Uterus (tissue), 4 donors: ENCODE data around the gene ITGB1BP2. TPM values are rescaled to one million over a fixed set of nuclear protein-coding genes. Genes with fewer than 3 reads are reported as not detected.
"Not testable (repeated sequence)": the region's sequence is repeated elsewhere in the genome, so short reads cannot be mapped to it uniquely, and the experiment has no call there.

ENCODE experiments used
- DNase-seq, 2 donors: peaks; one replicate each; pipeline ENCODE4 v3.0.0-alpha.2; 2019 to 2020
- H3K27ac ChIP-seq, 2 donors: fragments of 200-600 bp; sonication (generic); 1 replicate in 1 of 2; 2 replicates in 1 of 2; pipeline ENCODE4 v1.5.1; 2016 to 2018
- H3K27me3 ChIP-seq, 2 donors: fragments of 200-600 bp; sonication (generic); one replicate each; pipeline ENCODE4 v1.5.1; 2018 to 2019; ENCODE audit warnings: control low read depth in 1 of 2
- H3K36me3 ChIP-seq, 2 donors: fragments of 200-600 bp; sonication (generic); one replicate each; pipeline ENCODE4 v1.5.1; 2019; ENCODE audit warnings: control low read depth in 1 of 2
- H3K4me1 ChIP-seq, 2 donors: fragments of 200-600 bp; sonication (generic); one replicate each; pipeline ENCODE4 v1.5.1; 2018 to 2019; ENCODE audit warnings: control low read depth in 1 of 2
- H3K4me3 ChIP-seq, 2 donors: fragments of 200-600 bp; sonication (generic); 1 replicate in 1 of 2; 2 replicates in 1 of 2; pipeline ENCODE4 v1.5.1; 2018 to 2019; ENCODE audit warnings: mild to moderate bottlenecking in 1 of 2
- H3K9me3 ChIP-seq, 2 donors: fragments of 200-600 bp; sonication (generic); one replicate each; pipeline ENCODE4 v1.5.1; 2019; ENCODE audit warnings: control low read depth in 1 of 2
- CTCF ChIP-seq, 4 experiments: fragments of 200-600 bp in 2 of 4; fragments of 450-650 bp in 2 of 4; sonication (generic) in 2 of 4; IDR thresholded peaks; one replicate each; pipeline ENCODE4 v1.5.1; 2016 to 2019; ENCODE audit warnings: antibody characterized with exemption in 4 of 4, mild to moderate bottlenecking in 2 of 4, moderate library complexity in 1 of 4
- POLR2A ChIP-seq, 2 donors: fragments of 450-650 bp; IDR thresholded peaks; one replicate each; pipeline ENCODE4 v1.6.1; 2016; ENCODE audit warnings: antibody characterized with exemption in 2 of 2, mild to moderate bottlenecking in 1 of 2, moderate library complexity in 1 of 2
- intact Hi-C: fragments of 100-400 bp; cut with DNase I; formaldehyde crosslinking; loops from one replicate; pipeline ENCODE4 v1.15.1; 2023; ENCODE audit warnings: low total_unique reads
- total RNA-seq, 4 donors: library from RNA; depleted of rRNA in 3 of 4; stranded (reverse); fragments of >200 nt in 3 of 4; gene quantifications; one replicate each; pipeline versions ENCODE4 v1.1.0 to v1.2.4, GENCODE V29; 2014 to 2023
- donor health status: DM: yes; HTN: yes; CAD: no.

ITGB1BP2 gene
- total RNA-seq, 4 donors from 2014 or later = 5.5 to 15.9 (median 11.2) TPM; not detected in 1

- Histone ChIP-seq H3K27ac (no peak overlapping the region), H3K4me3 (no peak overlapping the region), H3K9me3 (no peaks in the 10 kb centered on the region), H3K4me1 (no peaks in the 10 kb centered on the region), H3K27me3 (no peaks in the 10 kb centered on the region), H3K36me3 (no peaks in the 10 kb centered on the region)
- intact Hi-C loops = no loop called here
- no peak for DNase-seq
- TF ChIP-seq POLR2A (IDR thresholded peaks at IDR 0.05) = no peak
- TF ChIP-seq CTCF (IDR thresholded peaks at IDR 0.05) = no peak
Observed at GRCh38 chrX:71326394-71326793, 24.8 kb downstream of the ITGB1BP2 start.

- H3K4me3 ChIP-seq, intact Hi-C loops: not testable (repeated sequence)
Observed at GRCh38 chrX:71349151-71349665, 47.7 kb downstream of the ITGB1BP2 start.

GRCh38 chrX:71349867-71350266 is 48.3 kb downstream of the ITGB1BP2 start:
- H3K4me3 ChIP-seq, H3K27ac ChIP-seq, H3K27me3 ChIP-seq, H3K9me3 ChIP-seq, intact Hi-C loops, H3K36me3 ChIP-seq, H3K4me1 ChIP-seq, DNase-seq: not testable (repeated sequence)

More at GRCh38 chrX:71349151-71349665, 47.7 kb downstream of the ITGB1BP2 start:
- H3K9me3 ChIP-seq, H3K4me1 ChIP-seq, DNase-seq, H3K27me3 ChIP-seq, H3K27ac ChIP-seq, H3K36me3 ChIP-seq: not testable (repeated sequence)

GRCh38 chrX:71352439-71352838 is 50.9 kb downstream of the ITGB1BP2 start:
- DNase-seq, intact Hi-C loops, H3K4me1 ChIP-seq: not testable (repeated sequence)

More at GRCh38 chrX:71352439-71352838, 50.9 kb downstream of the ITGB1BP2 start:
- not testable (repeated sequence) for H3K27ac ChIP-seq, H3K9me3 ChIP-seq, H3K27me3 ChIP-seq, H3K36me3 ChIP-seq, H3K4me3 ChIP-seq

Other genes starting within 250 kb of the ITGB1BP2 start
- gene SNX12, start 233.4 kb upstream of the ITGB1BP2 start, total RNA-seq = 10 to 100 TPM; 32.9 to 92.7 (median 68.0) TPM
- gene FOXO4, start 205.9 kb upstream of the ITGB1BP2 start, total RNA-seq = 10 to 100 TPM in 2 of 4 donors, 1 to 10 TPM in 2; 7.9 to 40.6 (median 10.1) TPM
- gene CXorf65, start 195.0 kb upstream of the ITGB1BP2 start, total RNA-seq = 1 to 10 TPM in 1 of 4 donors, not detected in 3; 1.1 TPM
- 10 to 100 TPM in 1 of 4 donors, 1 to 10 TPM in 2, not detected in 1; 3.0 to 42.9 (median 3.3) TPM for gene IL2RG, start 190.2 kb upstream of the ITGB1BP2 start, total RNA-seq
- gene MED12, start 183.2 kb upstream of the ITGB1BP2 start, total RNA-seq = 10 to 100 TPM; 11.2 to 91.5 (median 33.0) TPM
- 10 to 100 TPM in 1 of 4 donors, 1 to 10 TPM in 2, not detected in 1; 1.7 to 14.4 (median 5.1) TPM for gene NLGN3, start 156.9 kb upstream of the ITGB1BP2 start, total RNA-seq
- gene GJB1, start 78.5 kb upstream of the ITGB1BP2 start, total RNA-seq = 1 to 10 TPM in 2 of 4 donors, under 1 TPM in 1, not detected in 1; 0.27 to 5.9 (median 3.0) TPM
- gene ZMYM3, start 47.6 kb upstream of the ITGB1BP2 start, total RNA-seq = 10 to 100 TPM; 12.1 to 37.9 (median 27.3) TPM
- 100 to 1,000 TPM in 3 of 4 donors, 10 to 100 TPM in 1; 70.0 to 494 (median 216) TPM for gene NONO, start 18.1 kb upstream of the ITGB1BP2 start, total RNA-seq
- gene TAF1, start 64.6 kb downstream of the ITGB1BP2 start, total RNA-seq = 100 to 1,000 TPM in 2 of 4 donors, 10 to 100 TPM in 2; 66.5 to 171 (median 102) TPM
- 100 to 1,000 TPM; 117 to 243 (median 144) TPM for gene OGT, start 231.4 kb downstream of the ITGB1BP2 start, total RNA-seq